ENCODE data around the gene LGI4. TPM values are rescaled to one million over a fixed set of nuclear protein-coding genes. Genes with fewer than 3 reads are reported as not detected.

The LGI4 gene
- total and polyA plus RNA-seq, 2 experiments from 2014 or later, result 3.4 to 4.3 TPM

- peaks cover 30% of the 10 kb centered on the region for H3K4me1 ChIP-seq (ENCODE audit: insufficient read depth)
- H3K36me3 ChIP-seq (ENCODE audit: insufficient read depth), result no peaks in the 10 kb centered on the region
- Mint-ChIP-seq H3K27ac (no peak overlapping the region), H3K27me3 (ENCODE audit: insufficient read depth, low read depth, poor library complexity) (peaks cover 38% of the 10 kb centered on the region), H3K4me3 (peak overlapping the region; percentile 76), H3K4me1 (peaks cover 40% of the 10 kb centered on the region), H3K9me3 (no peaks in the 10 kb centered on the region; the same call in 1 of the 3 replicates), H3K36me3 (ENCODE audit: low read depth) (0 out of 3 replicates have a peak, but pooled peaks cover 3% of the 10 kb centered on the region)
- H3K79me2 ChIP-seq (replicated peaks; ENCODE audit: insufficient read depth), result no peaks in the 10 kb centered on the region
- peaks cover 20% of the 10 kb centered on the region for H3K27me3 ChIP-seq (ENCODE audit: insufficient read depth)
- H4K20me1 ChIP-seq (replicated peaks; ENCODE audit: insufficient read depth), result 0 out of 2 replicates have a peak, but pooled peaks cover 4% of the 10 kb centered on the region
- peak; percentile 30 for ATAC-seq
- H3K9me2 ChIP-seq (ENCODE audit: insufficient read depth), result no peaks in the 10 kb centered on the region
- H3K4me3 ChIP-seq, result peak overlapping the region; percentile 89
- peaks cover 7% of the 10 kb centered on the region; the same call in 1 of the 2 replicates for H3F3A ChIP-seq (replicated peaks; ENCODE audit: low read depth)
- peak overlapping the region; percentile 99 for H3K4me2 ChIP-seq
- H2AFZ ChIP-seq, result peak overlapping the region; percentile 83
- DNase-seq (ENCODE audit: low spot score), result no peak
- TF ChIP-seq ETS1 (IDR thresholded peaks at IDR 0.05) (no peak), EZH2phosphoT487 (IDR thresholded peaks at IDR 0.05; ENCODE audit: unreplicated experiment) (no peak), POLR2AphosphoS5 (IDR thresholded peaks at IDR 0.05; ENCODE audit: low read depth) (no peak; the same call in 1 of the 2 replicates), EZH2 (IDR thresholded peaks at IDR 0.05; ENCODE audit: low read depth, unreplicated experiment) (no peak), NANOG (IDR thresholded peaks at IDR 0.05; ENCODE audit: borderline replicate concordance) (no peak), STAT1 (IDR thresholded peaks at IDR 0.05; ENCODE audit: unreplicated experiment) (no peak)
- TF ChIP-seq, protein P1, sequence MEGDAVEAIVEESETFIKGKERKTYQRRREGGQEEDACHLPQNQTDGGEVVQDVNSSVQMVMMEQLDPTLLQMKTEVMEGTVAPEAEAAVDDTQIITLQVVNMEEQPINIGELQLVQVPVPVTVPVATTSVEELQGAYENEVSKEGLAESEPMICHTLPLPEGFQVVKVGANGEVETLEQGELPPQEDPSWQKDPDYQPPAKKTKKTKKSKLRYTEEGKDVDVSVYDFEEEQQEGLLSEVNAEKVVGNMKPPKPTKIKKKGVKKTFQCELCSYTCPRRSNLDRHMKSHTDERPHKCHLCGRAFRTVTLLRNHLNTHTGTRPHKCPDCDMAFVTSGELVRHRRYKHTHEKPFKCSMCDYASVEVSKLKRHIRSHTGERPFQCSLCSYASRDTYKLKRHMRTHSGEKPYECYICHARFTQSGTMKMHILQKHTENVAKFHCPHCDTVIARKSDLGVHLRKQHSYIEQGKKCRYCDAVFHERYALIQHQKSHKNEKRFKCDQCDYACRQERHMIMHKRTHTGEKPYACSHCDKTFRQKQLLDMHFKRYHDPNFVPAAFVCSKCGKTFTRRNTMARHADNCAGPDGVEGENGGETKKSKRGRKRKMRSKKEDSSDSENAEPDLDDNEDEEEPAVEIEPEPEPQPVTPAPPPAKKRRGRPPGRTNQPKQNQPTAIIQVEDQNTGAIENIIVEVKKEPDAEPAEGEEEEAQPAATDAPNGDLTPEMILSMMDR (conservative IDR thresholded peaks at IDR 0.05; ENCODE audit: low read depth in 2 of 2), result no peak
- H3K27ac ChIP-seq (ENCODE audit: low read depth), result peak overlapping the region; percentile 83
Observed at GRCh38 chr19:35141837-35142605, 7.2 kb upstream of the LGI4 start.

- ATAC-seq (peak; percentile 61), DNase-seq (ENCODE audit: low spot score) (peak; percentile 92)
- H3K27ac Mint-ChIP-seq, result no peak overlapping the region
- Histone ChIP-seq H3F3A (replicated peaks; ENCODE audit: low read depth) (peaks cover 7% of the 10 kb centered on the region; the same call in 1 of the 2 replicates), H3K79me2 (replicated peaks; ENCODE audit: insufficient read depth) (no peaks in the 10 kb centered on the region), H3K27me3 (ENCODE audit: insufficient read depth) (peaks cover 20% of the 10 kb centered on the region), H2AFZ (no peak overlapping the region), H3K36me3 (ENCODE audit: insufficient read depth) (no peaks in the 10 kb centered on the region), H3K4me1 (ENCODE audit: insufficient read depth) (peaks cover 30% of the 10 kb centered on the region), H4K20me1 (replicated peaks; ENCODE audit: insufficient read depth) (0 out of 2 replicates have a peak, but pooled peaks cover 4% of the 10 kb centered on the region), H3K4me2 (peak overlapping the region; percentile 99), H3K4me3 (peak overlapping the region; percentile 89), H3K27ac (ENCODE audit: low read depth) (no peak overlapping the region), H3K9me2 (ENCODE audit: insufficient read depth) (no peaks in the 10 kb centered on the region)
- H3K4me1 Mint-ChIP-seq, result peaks cover 40% of the 10 kb centered on the region
- H3K9me3 Mint-ChIP-seq, result no peaks in the 10 kb centered on the region; the same call in 1 of the 3 replicates
- H3K4me3 Mint-ChIP-seq, result peak overlapping the region; percentile 76
- peaks cover 38% of the 10 kb centered on the region for H3K27me3 Mint-ChIP-seq (ENCODE audit: insufficient read depth, low read depth, poor library complexity)
- H3K36me3 Mint-ChIP-seq (ENCODE audit: low read depth), result no peaks in the 10 kb centered on the region
- TF ChIP-seq POLR2AphosphoS5 (IDR thresholded peaks at IDR 0.05; ENCODE audit: low read depth) (peak; percentile 35), EZH2 (IDR thresholded peaks at IDR 0.05; ENCODE audit: low read depth, unreplicated experiment) (no peak), ZNF462 (CRISPR knock-in tag; IDR thresholded peaks at IDR 0.05) (no peak)
Observed at GRCh38 chr19:35140962-35141836, 6.3 kb upstream of the LGI4 start.

Measured in GM23338 (cell line).